K562 (cell line): ENCODE measurements around the gene NIPBL. TPM values are rescaled to one million over a fixed set of nuclear protein-coding genes. Genes with fewer than 3 reads are reported as not detected.

ENCODE experiments used
- ATAC-seq: fragments of 200-7000 bp; cut with Tn5 transposase; 3 replicates; pipeline ENCODE4 v1.9.1; 2020; ENCODE audit warnings: moderate library complexity
- BruUV-seq: library from RNA; stranded (reverse); fragments of 400-500 nt; replicated peaks from 2 replicates; lab custom pipeline; 2021; lab: Mats Ljungman, UMichigan
- CTCF ChIA-PET: fragments of 300-600 bp; formaldehyde crosslinking; extraction: SDS; loops from one replicate; lab custom pipeline; 2021; ENCODE audit warnings: low intra/inter-chr PET ratio; lab: Yijun Ruan, JAX
- POLR2A ChIA-PET: fragments of 300-600, 350-650 bp; sonication (Branson Sonifier 250); formaldehyde crosslinking; extraction: SDS; loops from one replicate; lab custom pipeline; 2021; ENCODE audit warnings: antibody characterized with exemption, inconsistent platforms; lab: Yijun Ruan, JAX
- DNase-seq, 4 experiments: peaks; one replicate each; pipeline versions ENCODE4 v3.0.0 to v3.0.0-alpha.2; 2011 to 2018; ENCODE audit warnings: low spot score in 3 of 4, mixed read lengths in 3 of 4; ENCODE audit errors: extremely low read depth in 1 of 4
- FAIRE-seq: peaks from 2 replicates; lab custom pipeline; 2011; peaks lifted over from hg19 to GRCh38; lab: Jason Lieb, UNC
- H2AFZ ChIP-seq: 2 replicates; pipeline ENCODE4 v1.6.0; 2011; ENCODE audit warnings: low read depth, low read length, control low read depth, inconsistent platforms
- H3K27ac ChIP-seq: fragments of 200-600 bp; 3 replicates; pipeline ENCODE4 v1.8.0; 2011; ENCODE audit warnings: low read depth, mild to moderate bottlenecking, control low read depth, inconsistent platforms, low read length, moderate library complexity, mixed read lengths; ENCODE audit errors: extremely low read depth
- H3K27me3 ChIP-seq, 2 experiments: fragments of 300-600 bp in 1 of 2; 2 replicates in 1 of 2; 3 replicates in 1 of 2; pipeline versions ENCODE4 v1.6.0 to v1.8.0; 2011; ENCODE audit warnings: inconsistent platforms in 2 of 2, low read length in 2 of 2, mild to moderate bottlenecking in 1 of 2, mixed read lengths in 1 of 2, moderate library complexity in 1 of 2; ENCODE audit not compliant: control insufficient read depth in 2 of 2, insufficient read depth in 2 of 2
- H3K36me3 ChIP-seq: fragments of 300-600 bp; 3 replicates; pipeline ENCODE4 v1.8.0; 2011; ENCODE audit warnings: mild to moderate bottlenecking, low read length, inconsistent platforms; ENCODE audit not compliant: control insufficient read depth, insufficient read depth
- H3K4me1 ChIP-seq, 2 experiments: fragments of 200-600 bp in 1 of 2; replicated peaks in 1 of 2; 2 replicates in 1 of 2; 3 replicates in 1 of 2; pipeline versions ENCODE4 v1.5.1 to v1.8.0; 2011; ENCODE audit warnings: inconsistent platforms in 2 of 2, low read length in 2 of 2, mild to moderate bottlenecking in 1 of 2, mixed read lengths in 1 of 2, moderate library complexity in 1 of 2; ENCODE audit not compliant: control insufficient read depth in 2 of 2, insufficient read depth in 2 of 2
- H3K4me2 ChIP-seq: 2 replicates; pipeline ENCODE4 v1.6.1; 2011; ENCODE audit warnings: low read length, control low read depth, inconsistent platforms, mixed read lengths; ENCODE audit not compliant: insufficient read depth
- H3K4me3 ChIP-seq: fragments of 200-600 bp; sonication (generic), shearing (Covaris generic); 2 replicates; pipeline ENCODE4 v1.5.1; 2016; ENCODE audit warnings: control low read depth, inconsistent platforms
- H3K79me2 ChIP-seq: fragments of 200-600 bp; 3 replicates; pipeline ENCODE4 v1.8.0; 2011; ENCODE audit warnings: low read length, inconsistent platforms; ENCODE audit not compliant: control insufficient read depth, insufficient read depth
- H3K9ac ChIP-seq, 2 experiments: 2 replicates each; pipeline versions ENCODE4 v1.6.0 to v1.6.1; 2011; ENCODE audit warnings: low read depth in 2 of 2, low read length in 2 of 2, control low read depth in 1 of 2, inconsistent platforms in 1 of 2, mild to moderate bottlenecking in 1 of 2, mixed read lengths in 1 of 2; ENCODE audit not compliant: insufficient read depth in 1 of 2
- H3K9me1 ChIP-seq: one replicate; pipeline ENCODE4 v1.6.0; 2011; ENCODE audit warnings: inconsistent platforms, mild to moderate bottlenecking, low read length, moderate library complexity; ENCODE audit not compliant: control insufficient read depth, insufficient read depth
- H3K9me3 ChIP-seq: replicated peaks from 2 replicates; pipeline ENCODE4 v1.5.1; 2011; ENCODE audit warnings: low read depth, low read length, inconsistent platforms; ENCODE audit not compliant: control insufficient read depth, insufficient read depth
- H4K20me1 ChIP-seq: replicated peaks from 2 replicates; pipeline ENCODE4 v1.6.1; 2011; ENCODE audit warnings: low read length, inconsistent platforms, mixed read lengths; ENCODE audit not compliant: control insufficient read depth, insufficient read depth
- CREB1 ChIP-seq, 2 experiments: sonication (generic) in 1 of 2; formaldehyde crosslinking in 1 of 2; IDR thresholded peaks; 2 replicates each; pipeline versions ENCODE4 v1.6.1 to v1.8.0; 2012 to 2022; ENCODE audit warnings: inconsistent platforms in 1 of 2, mild to moderate bottlenecking in 1 of 2, missing genetic modification reagents in 1 of 2, moderate library complexity in 1 of 2
- JUND ChIP-seq, 2 experiments: IDR thresholded peaks; 2 replicates in 1 of 2; 3 replicates in 1 of 2; pipeline ENCODE4 v1.6.1; 2011; ENCODE audit warnings: borderline replicate concordance in 2 of 2, low read depth in 2 of 2, low read length in 2 of 2, improper control_type of control experiment in 1 of 2, missing biosample characterization in 1 of 2, missing genetic modification characterization in 1 of 2, missing genetic modification reagents in 1 of 2
- KLF1 ChIP-seq: fragments of 450-650 bp; IDR thresholded peaks from 2 replicates; pipeline ENCODE4 v1.6.1; 2016; ENCODE audit warnings: missing genetic modification characterization, missing compliant biosample characterization
- PHB2 ChIP-seq: fragments of 450-650 bp; IDR thresholded peaks from 2 replicates; pipeline ENCODE4 v1.6.1; 2017; ENCODE audit warnings: low read depth
- RAD51 ChIP-seq: fragments of 450-650 bp; IDR thresholded peaks from 2 replicates; pipeline ENCODE4 v1.7.1; 2016; ENCODE audit warnings: low read depth, mild to moderate bottlenecking, borderline replicate concordance
- RBM14 ChIP-seq: fragments of 200-400 bp; formaldehyde crosslinking; IDR thresholded peaks from 2 replicates; pipeline ENCODE4 v1.6.1; 2018; ENCODE audit warnings: low read depth, mild to moderate bottlenecking, low read length, moderate library complexity, borderline replicate concordance; ENCODE audit not compliant: insufficient read depth
- SRF ChIP-seq, 2 experiments: fragments of 250-450, 450-650 bp in 1 of 2; sonication (Bioruptor Pico) in 1 of 2; sonication (generic) in 1 of 2; formaldehyde crosslinking; IDR thresholded peaks; 2 replicates each; pipeline versions ENCODE4 v1.5.0 to v1.5.1; 2020 to 2022; ENCODE audit warnings: mild to moderate bottlenecking in 1 of 2, missing genetic modification reagents in 1 of 2
- TAF1 ChIP-seq: IDR thresholded peaks from 2 replicates; pipeline ENCODE4 v1.6.1; 2011; ENCODE audit warnings: mild to moderate bottlenecking, low read length, moderate library complexity; ENCODE audit not compliant: insufficient read depth, control insufficient read depth, severe bottlenecking; ENCODE audit errors: extremely low read depth
- TRIM24 ChIP-seq, 2 experiments: fragments of 450-650 bp; IDR thresholded peaks; 2 replicates each; pipeline ENCODE4 v1.6.1; 2016
- ZBTB8A ChIP-seq: fragments of 450-650 bp; IDR thresholded peaks from 2 replicates; pipeline ENCODE4 v1.6.1; 2018; ENCODE audit warnings: mild to moderate bottlenecking, moderate library complexity; ENCODE audit not compliant: partially characterized antibody
- ZC3H11A ChIP-seq: IDR thresholded peaks from 2 replicates; pipeline ENCODE4 v1.6.1; 2012; ENCODE audit warnings: low read depth, low read length, improper control_type of control experiment
- ZFP1 ChIP-seq: fragments of 450-650 bp; formaldehyde crosslinking; IDR thresholded peaks from 2 replicates; pipeline ENCODE4 v1.4.0; 2020; ENCODE audit warnings: mild to moderate bottlenecking, mixed read lengths
- ZKSCAN1 ChIP-seq: fragments of 150-350 bp; IDR thresholded peaks from 2 replicates; pipeline ENCODE4 v1.6.1; 2016; ENCODE audit warnings: low read depth, low read length
- ZKSCAN8 ChIP-seq: fragments of 200-800 bp; sonication (Bioruptor generic); IDR thresholded peaks from 2 replicates; pipeline ENCODE4 v1.6.1; 2016; ENCODE audit warnings: missing genetic modification characterization, missing compliant biosample characterization
- ZNF780A ChIP-seq: fragments of 250-450 bp; sonication (Bioruptor Pico); IDR thresholded peaks from 2 replicates; pipeline ENCODE4 v1.5.0; 2021; ENCODE audit warnings: mild to moderate bottlenecking
- WGBS: fragments of 100-300 bp; shearing (Covaris generic); methylation state at CpG from one replicate; pipeline ENCODE4 v1.1.6; 2016; ENCODE audit warnings: low coverage, mixed read lengths; ENCODE audit not compliant: insufficient coverage; ENCODE audit errors: missing lambda C conversion rate; 5-methylcytosine and 5-hydroxymethylcytosine counted together
- in situ Hi-C: fragments of 300-500 bp; cut with MboI; formaldehyde crosslinking; loops from 4 replicates; pipeline ENCODE4 v1.15.0; 2018; ENCODE audit warnings: inconsistent platforms, mixed read lengths
- intact Hi-C: fragments of 100-400 bp; cut with micrococcal nuclease; formaldehyde crosslinking; loops from 2 replicates; pipeline ENCODE4 v1.14.2; 2022
- polyA plus RNA-seq, 8 experiments: library from polyadenylated mRNA; depleted of rRNA in 4 of 8; stranded (reverse) in 5 of 8; unstranded in 3 of 8; fragments of >200 nt; fragmentation: Nextera tagmentation in 2 of 8; fragmentation: Illumina TruSeq in 1 of 8; extraction: Ambion mirVana in 2 of 8; extraction: Trizol in 1 of 8; gene quantifications; 2 replicates each; pipeline versions ENCODE4 v1.2.1 to v1.2.3, GENCODE V29; 2011 to 2014; ENCODE audit warnings: inconsistent platforms in 1 of 8, missing spikeins in 1 of 8
- total RNA-seq, 7 experiments: library from RNA; depleted of rRNA in 6 of 7; stranded (reverse); fragments of >200 nt in 6 of 7; fragmentation: Illumina TruSeq in 2 of 7; extraction: Trizol in 2 of 7; gene quantifications; 2 replicates each; pipeline versions ENCODE4 v1.2.1 to v1.2.3, GENCODE V29; 2011 to 2021; ENCODE audit warnings: low replicate concordance in 1 of 7
- TF ChIP-seq, protein P1 (sequence below): fragments of 450-650 bp; IDR thresholded peaks from 2 replicates; pipeline ENCODE4 v1.6.1; 2014; ENCODE audit warnings: low read depth, mild to moderate bottlenecking, moderate library complexity, borderline replicate concordance
- TF ChIP-seq, protein P2 (sequence below), 2 experiments: IDR thresholded peaks in 1 of 2; conservative IDR thresholded peaks in 1 of 2; 2 replicates each; pipeline ENCODE4 v1.6.1; 2016; ENCODE audit warnings: low read depth in 2 of 2, mild to moderate bottlenecking in 1 of 2, missing compliant biosample characterization in 1 of 2, missing genetic modification characterization in 1 of 2, moderate library complexity in 1 of 2

NIPBL gene
- total and polyA plus RNA-seq, 9 of the 15 experiments (the other 6 are each of a cell fraction or from before 2014, with no cell fraction given): 12.9 to 56.7 (median 38.9) TPM

DNA sequence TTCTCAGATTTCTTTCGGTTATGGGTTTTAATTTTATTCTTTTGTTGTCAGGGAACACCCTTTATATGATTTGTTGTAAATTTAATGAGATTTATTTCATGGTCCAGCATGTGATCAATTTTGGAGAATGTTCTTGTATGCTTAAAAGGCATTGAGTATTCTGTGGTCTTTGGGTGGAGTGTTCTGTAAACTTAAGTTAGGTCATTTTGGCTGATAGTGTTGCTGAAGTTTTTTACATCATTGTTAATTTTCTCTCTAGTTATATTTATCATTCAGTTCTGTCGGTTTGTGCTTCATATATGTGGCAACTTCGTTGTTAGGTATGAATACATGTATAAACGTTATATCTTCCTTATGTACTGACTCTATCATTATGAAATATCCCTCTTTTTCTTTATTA is 55.5 kb downstream of the NIPBL start:
- Histone ChIP-seq H3K4me1 (no peaks in the 10 kb centered on the region; a peak in 1 of 5 replicates), H3K9me1 (no peaks in the 10 kb centered on the region), H4K20me1 (peaks cover 6% of the 10 kb centered on the region), H2AFZ (no peak overlapping the region), H3K27me3 (no peaks in the 10 kb centered on the region), H3K79me2 (peaks cover 99% of the 10 kb centered on the region), H3K9me3 (no peaks in the 10 kb centered on the region), H3K36me3 (no peaks in the 10 kb centered on the region), H3K27ac (no peak overlapping the region), H3K4me3 (no peak overlapping the region), H3K4me2 (no peak overlapping the region), H3K9ac (no peak overlapping the region)
- DNase-seq: no peak
- intact Hi-C loops: no loop called here
- in situ Hi-C loops: no loop called here
- ATAC-seq: no peak
- ChIA-PET POLR2A (no interaction called here), CTCF (interaction anchor here (0.6 kb wide), 1 partner anchor 181 kb away, joined by 3 read pairs; no protein-coding TSS in a partner anchor)
- BruUV-seq: no TSS peak
- no peak for FAIRE-seq
- 41% methylated on average over 4 of the region's 4 CpGs for WGBS
- no peak for TF ChIP-seq TAF1
- TF ChIP-seq, protein P1, sequence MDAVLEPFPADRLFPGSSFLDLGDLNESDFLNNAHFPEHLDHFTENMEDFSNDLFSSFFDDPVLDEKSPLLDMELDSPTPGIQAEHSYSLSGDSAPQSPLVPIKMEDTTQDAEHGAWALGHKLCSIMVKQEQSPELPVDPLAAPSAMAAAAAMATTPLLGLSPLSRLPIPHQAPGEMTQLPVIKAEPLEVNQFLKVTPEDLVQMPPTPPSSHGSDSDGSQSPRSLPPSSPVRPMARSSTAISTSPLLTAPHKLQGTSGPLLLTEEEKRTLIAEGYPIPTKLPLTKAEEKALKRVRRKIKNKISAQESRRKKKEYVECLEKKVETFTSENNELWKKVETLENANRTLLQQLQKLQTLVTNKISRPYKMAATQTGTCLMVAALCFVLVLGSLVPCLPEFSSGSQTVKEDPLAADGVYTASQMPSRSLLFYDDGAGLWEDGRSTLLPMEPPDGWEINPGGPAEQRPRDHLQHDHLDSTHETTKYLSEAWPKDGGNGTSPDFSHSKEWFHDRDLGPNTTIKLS: no peak
- TF ChIP-seq CREB1 (IDR thresholded peaks at IDR 0.05): no peak
- TF ChIP-seq CREB1 (CRISPR knock-in tag; IDR thresholded peaks at IDR 0.05): no peak
- no peak for TF ChIP-seq RBM14
- TF ChIP-seq ZBTB8A: no peak
- no peak for TF ChIP-seq ZKSCAN8 (CRISPR knock-in tag)
- no peak for TF ChIP-seq JUND (IDR thresholded peaks at IDR 0.05; ENCODE audit: borderline replicate concordance, low read depth, low read length)
- TF ChIP-seq JUND (tag; IDR thresholded peaks at IDR 0.05; ENCODE audit: borderline replicate concordance, low read depth, low read length): no peak
- TF ChIP-seq KLF1 (tag): no peak
- TF ChIP-seq RAD51: no peak
- TF ChIP-seq ZKSCAN1: no peak
- TF ChIP-seq ZNF780A (CRISPR knock-in tag): no peak
- TF ChIP-seq, protein P2, sequence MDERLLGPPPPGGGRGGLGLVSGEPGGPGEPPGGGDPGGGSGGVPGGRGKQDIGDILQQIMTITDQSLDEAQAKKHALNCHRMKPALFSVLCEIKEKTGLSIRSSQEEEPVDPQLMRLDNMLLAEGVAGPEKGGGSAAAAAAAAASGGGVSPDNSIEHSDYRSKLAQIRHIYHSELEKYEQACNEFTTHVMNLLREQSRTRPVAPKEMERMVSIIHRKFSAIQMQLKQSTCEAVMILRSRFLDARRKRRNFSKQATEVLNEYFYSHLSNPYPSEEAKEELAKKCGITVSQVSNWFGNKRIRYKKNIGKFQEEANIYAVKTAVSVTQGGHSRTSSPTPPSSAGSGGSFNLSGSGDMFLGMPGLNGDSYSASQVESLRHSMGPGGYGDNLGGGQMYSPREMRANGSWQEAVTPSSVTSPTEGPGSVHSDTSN (CRISPR knock-in tag; IDR thresholded peaks at IDR 0.05; ENCODE audit: low read depth): no peak
- TF ChIP-seq, protein P2 (tag; conservative IDR thresholded peaks at IDR 0.05; ENCODE audit: low read depth): no peak
- TF ChIP-seq ZFP1: no peak
- no peak for TF ChIP-seq SRF (CRISPR knock-in tag; IDR thresholded peaks at IDR 0.05)
- TF ChIP-seq TRIM24 (IDR thresholded peaks at IDR 0.05): no peak
- no peak for TF ChIP-seq ZC3H11A
- TF ChIP-seq PHB2: no peak
